HG03280 (cell line): ENCODE data around the gene UMAD1.

Source experiments
- ATAC-seq: cut with Tn5 transposase; IDR thresholded peaks from one replicate; pipeline ENCODE4 v1.9.1; 2021; ENCODE audit warnings: mild to moderate bottlenecking, moderate library complexity; ENCODE audit not compliant: unreplicated experiment

Gene UMAD1

GRCh38 chr7:7761974-7762779, 121.6 kb downstream of the UMAD1 start:
- ATAC-seq = peak; percentile 60

- ATAC-seq = no peak
Measured at GRCh38 chr7:7764520-7765396, 124.2 kb downstream of the UMAD1 start.

- ATAC-seq = peak; percentile 50
Measured at GRCh38 chr7:7765422-7765821, 124.9 kb downstream of the UMAD1 start.

GRCh38 chr7:7766671-7767070, 126.1 kb downstream of the UMAD1 start:
- no peak for ATAC-seq

GRCh38 chr7:7768977-7769709, 128.6 kb downstream of the UMAD1 start:
- no peak for ATAC-seq

- no peak for ATAC-seq
Measured at GRCh38 chr7:7769710-7770627, 129.4 kb downstream of the UMAD1 start.

GRCh38 chr7:7771452-7771851, 130.9 kb downstream of the UMAD1 start:
- ATAC-seq = no peak

- ATAC-seq = no peak
Measured at GRCh38 chr7:7772397-7772821, 131.9 kb downstream of the UMAD1 start.

GRCh38 chr7:7773334-7774309, 133.1 kb downstream of the UMAD1 start:
- peak; percentile 65 for ATAC-seq

GRCh38 chr7:7779888-7780287, 139.3 kb downstream of the UMAD1 start:
- no peak for ATAC-seq

GRCh38 chr7:7783001-7783400, 142.4 kb downstream of the UMAD1 start:
- ATAC-seq = no peak

GRCh38 chr7:7785344-7785973, 144.9 kb downstream of the UMAD1 start:
- no peak for ATAC-seq

GRCh38 chr7:7786595-7786994, 146.0 kb downstream of the UMAD1 start:
- ATAC-seq = no peak

GRCh38 chr7:7789551-7789988, 149.0 kb downstream of the UMAD1 start:
- ATAC-seq = peak; percentile 92

- ATAC-seq = no peak
Measured at GRCh38 chr7:7790041-7790741, 149.6 kb downstream of the UMAD1 start.

GRCh38 chr7:7791523-7791922, 151.0 kb downstream of the UMAD1 start:
- no peak for ATAC-seq

GRCh38 chr7:7792056-7792455, 151.5 kb downstream of the UMAD1 start:
- ATAC-seq = no peak

- no peak for ATAC-seq
Measured at GRCh38 chr7:7793249-7793648, 152.7 kb downstream of the UMAD1 start.
